Measurements from ENCODE around the gene SYT10.
"Not testable (repeated sequence)": the region's sequence is repeated elsewhere in the genome, so short reads cannot be mapped to it uniquely, and the experiment has no call there.

The SYT10 gene

GRCh38 chr12:33439587-33440011 is at the start of gene SYT10:
TSS of gene SYT10 (minus strand) at chr12:33439819. CDS start at chr12:33439522, 297 bp downstream.
- no peak for DNase-seq (ENCODE audit: low read depth in 3 of 3)

DNA sequence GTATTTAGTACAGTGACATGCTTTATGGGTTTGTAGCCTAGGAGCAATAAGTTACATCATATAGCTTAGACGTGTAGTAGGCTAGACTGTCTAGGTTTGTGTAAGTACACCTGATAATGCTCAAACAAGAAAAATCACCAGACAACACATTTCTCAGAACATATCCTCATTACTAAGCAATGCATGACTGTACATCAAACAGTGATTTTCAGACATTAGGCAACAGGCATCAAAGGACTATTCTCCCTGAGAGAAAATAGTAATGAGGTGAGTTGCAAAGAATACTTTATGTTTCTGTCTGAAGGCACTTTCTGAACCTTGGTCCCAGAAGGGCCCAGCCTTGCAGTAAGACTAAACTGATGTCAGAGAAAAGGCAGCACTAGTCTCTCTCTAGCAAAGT is 48.4 kb upstream of the SYT10 start:
- DNase-seq (ENCODE audit: low read depth in 3 of 3), result no peak

- no peak for DNase-seq (ENCODE audit: low read depth in 3 of 3)
These were observed 46.4 kb upstream of the SYT10 start for GRCh38 chr12:33486058-33486457.

DNA sequence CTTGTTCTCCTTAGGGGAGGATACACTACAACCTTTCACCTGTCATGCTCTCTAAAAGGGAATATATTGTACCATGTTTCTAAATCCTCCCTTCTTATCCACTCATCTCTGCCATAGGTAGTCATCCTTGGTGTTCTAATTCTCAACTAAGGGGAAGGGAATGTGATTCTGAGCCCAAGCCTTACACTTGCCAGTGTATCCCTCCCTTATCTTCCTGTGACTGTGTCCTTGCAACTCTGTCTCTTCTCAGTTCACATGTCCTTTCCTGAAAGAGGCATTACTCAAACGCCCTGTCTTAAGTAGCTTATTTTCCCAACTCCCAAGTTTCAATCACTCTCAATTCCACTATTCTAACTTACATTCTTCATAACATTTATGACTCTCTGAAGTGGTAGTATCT is 44.5 kb upstream of the SYT10 start:
- no peak for DNase-seq (ENCODE audit: low read depth in 3 of 3)

- no peak for DNase-seq (ENCODE audit: low read depth in 3 of 3)
These were observed 40.7 kb upstream of the SYT10 start for GRCh38 chr12:33480366-33480765.

DNA sequence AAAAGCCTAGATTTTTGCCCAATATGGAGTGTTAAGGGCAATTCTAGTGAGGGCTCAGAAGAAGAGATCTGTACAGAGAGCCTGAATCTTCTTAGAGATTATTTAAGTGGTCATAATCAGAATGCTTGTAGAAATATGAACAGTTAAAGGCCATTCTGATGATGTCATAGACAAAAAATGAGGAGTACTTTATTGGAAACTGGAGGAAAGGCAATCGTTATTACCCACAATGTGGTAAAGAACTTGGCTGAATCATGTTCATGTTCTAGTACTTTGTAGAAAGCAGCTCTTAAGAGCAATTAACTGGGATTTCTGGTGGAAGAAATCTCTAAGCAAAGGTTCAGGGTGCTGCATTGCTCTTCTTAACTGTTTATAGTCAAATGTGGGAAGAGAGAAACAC is 36.4 kb upstream of the SYT10 start:
- DNase-seq (ENCODE audit: low read depth in 3 of 3), result no peak

DNA sequence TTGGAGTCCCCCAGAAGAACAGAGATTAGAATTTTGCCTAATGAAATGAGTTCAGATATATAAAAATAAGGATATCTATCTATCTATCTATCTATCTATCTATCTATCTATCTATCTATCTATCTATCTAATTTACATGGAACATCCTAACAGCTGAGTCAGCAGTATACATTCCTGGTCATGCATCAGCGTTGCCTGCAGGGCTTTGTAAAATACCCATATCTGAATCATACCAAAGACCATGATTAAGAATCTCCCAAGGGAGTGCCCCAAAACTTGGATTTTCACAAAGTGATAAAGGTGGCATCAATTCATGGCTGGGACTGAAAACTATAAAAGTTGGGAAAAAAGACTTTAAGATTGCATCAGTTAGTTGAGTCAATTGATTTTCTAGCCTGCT is 32.7 kb upstream of the SYT10 start:
- no peak for DNase-seq (ENCODE audit: low read depth in 3 of 3)

DNA sequence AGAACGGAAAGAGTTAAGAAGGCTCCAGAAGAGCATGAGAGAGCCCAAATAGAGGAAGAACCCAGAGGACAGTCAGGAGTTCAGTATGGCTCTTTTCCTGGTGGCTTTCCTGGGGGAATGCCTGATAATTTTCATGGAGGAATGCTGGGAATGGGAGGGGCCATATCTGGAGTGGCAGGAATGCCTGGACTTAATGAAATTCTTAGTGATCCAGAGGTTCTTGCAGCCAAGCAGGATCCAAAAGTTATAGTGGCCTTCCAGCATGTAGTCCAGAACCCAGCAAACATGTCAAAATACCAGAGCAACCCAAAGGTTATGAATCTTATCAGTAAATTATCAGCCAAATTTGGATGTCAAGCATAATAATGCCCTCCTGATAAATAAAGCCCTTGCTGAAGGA is 15.5 kb upstream of the SYT10 start:
- DNase-seq (ENCODE audit: low read depth in 3 of 3), result no peak

- no peak for DNase-seq (ENCODE audit: low read depth in 3 of 3)
These were observed 10.9 kb upstream of the SYT10 start for GRCh38 chr12:33450480-33450879.

- DNase-seq (ENCODE audit: low read depth in 3 of 3), result no peak
These were observed 858 bp upstream of the SYT10 start for GRCh38 chr12:33440477-33440876.

GRCh38 chr12:33438851-33439586 is 600 bp downstream of the SYT10 start:
- no peak for DNase-seq (ENCODE audit: low read depth in 3 of 3)

- DNase-seq (ENCODE audit: low read depth in 3 of 3), result no peak
These were observed 1.4 kb downstream of the SYT10 start for GRCh38 chr12:33438025-33438772.

DNA sequence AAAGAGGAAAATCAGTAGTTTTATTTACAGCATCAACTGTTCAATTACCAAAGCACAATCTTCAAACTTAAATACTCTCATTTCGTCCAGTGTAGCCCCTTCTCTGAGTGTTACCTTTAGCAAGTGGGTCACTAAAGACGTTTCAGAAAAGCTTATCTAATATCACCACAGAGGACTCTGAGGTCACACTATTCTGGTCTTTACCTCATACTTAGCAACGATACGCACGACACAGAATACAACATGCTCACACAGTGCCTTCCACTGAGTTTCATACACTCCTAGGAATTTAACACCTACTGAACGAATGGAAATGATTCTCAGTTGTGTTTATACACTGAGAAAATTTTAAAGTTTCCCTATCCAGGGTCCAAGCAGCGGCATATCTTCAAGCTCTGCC is 2.0 kb downstream of the SYT10 start:
- DNase-seq (ENCODE audit: low read depth in 3 of 3), result no peak

DNA sequence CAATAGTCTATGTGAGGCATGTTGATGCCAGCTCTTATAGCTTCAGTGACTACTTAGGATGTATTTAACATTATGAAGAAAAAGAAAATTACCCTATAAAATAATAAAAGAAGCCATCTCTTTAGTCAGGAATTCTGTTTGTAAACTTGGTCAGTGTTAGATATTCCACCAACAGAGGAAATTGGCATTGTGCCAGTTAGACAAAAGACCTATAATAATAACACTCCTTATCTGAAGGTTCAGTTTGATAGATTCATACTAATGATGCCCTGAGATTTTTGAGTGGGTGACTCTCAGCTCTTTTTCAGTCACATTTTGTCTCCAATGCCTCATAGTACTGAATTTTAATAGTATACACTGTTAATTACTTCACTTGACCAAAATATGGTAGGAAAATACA is 6.6 kb downstream of the SYT10 start:
- no peak for DNase-seq (ENCODE audit: low read depth in 3 of 3)

DNA sequence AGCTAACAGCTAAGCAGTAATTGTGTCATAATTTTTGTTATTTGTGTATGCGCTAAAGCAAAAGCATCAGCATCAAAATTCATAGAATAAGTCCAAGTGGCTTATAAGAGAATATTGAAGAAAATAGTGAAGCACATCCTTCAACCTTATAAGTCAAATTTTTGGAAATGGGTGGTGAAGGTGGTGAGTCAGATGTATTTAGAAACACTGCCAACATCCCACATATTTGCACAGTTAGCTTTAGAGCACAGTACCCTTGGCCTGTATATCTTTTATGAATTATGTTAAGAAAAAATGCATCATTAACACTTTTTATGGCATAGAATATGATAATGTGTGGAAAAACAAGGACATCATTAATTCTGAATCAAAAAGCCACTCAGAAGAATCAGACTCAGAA is 8.0 kb downstream of the SYT10 start:
- DNase-seq (ENCODE audit: low read depth in 3 of 3), result no peak

- DNase-seq (ENCODE audit: low read depth in 3 of 3), result no peak
These were observed 10.2 kb downstream of the SYT10 start for GRCh38 chr12:33429468-33429867.

DNA sequence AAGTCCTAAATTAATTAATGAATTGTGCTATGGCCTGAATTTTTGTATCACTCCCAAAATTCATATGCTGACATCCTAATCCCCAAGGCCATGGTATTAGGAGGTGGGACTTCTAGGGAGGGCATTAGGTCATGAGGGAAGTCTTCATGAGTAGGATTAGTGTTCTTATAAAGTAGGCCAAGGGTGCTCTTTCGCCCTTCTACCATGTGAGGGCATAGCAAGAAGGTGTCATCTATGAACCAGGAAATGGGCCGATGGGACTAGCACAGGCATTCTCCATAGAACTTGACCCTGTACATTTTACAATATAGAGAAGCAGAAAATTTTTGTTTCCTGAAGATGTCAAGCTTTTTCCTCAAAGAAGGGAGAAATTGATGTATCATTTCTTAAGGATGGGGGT is 12.5 kb downstream of the SYT10 start:
- DNase-seq (ENCODE audit: low read depth in 3 of 3), result no peak

DNA sequence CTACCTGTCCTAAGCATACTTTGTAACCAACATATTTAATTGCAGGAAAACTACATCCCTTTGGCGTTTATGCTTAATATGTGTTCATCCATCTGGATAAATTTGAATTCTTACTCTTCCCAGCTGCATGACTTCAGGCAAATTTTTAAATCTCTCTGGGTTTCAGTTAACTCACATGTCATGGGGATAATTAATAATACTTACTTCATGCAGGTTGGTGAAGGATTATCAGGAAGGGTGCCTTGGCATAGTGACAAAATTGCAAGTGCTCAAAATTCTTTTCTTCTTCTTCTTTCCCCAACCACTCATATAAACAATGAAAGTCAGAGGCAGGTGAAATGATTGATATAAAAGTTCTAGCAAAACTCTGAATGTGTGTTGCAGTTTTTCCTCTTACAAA is 15.9 kb downstream of the SYT10 start:
- no peak for DNase-seq (ENCODE audit: low read depth in 3 of 3)

DNA sequence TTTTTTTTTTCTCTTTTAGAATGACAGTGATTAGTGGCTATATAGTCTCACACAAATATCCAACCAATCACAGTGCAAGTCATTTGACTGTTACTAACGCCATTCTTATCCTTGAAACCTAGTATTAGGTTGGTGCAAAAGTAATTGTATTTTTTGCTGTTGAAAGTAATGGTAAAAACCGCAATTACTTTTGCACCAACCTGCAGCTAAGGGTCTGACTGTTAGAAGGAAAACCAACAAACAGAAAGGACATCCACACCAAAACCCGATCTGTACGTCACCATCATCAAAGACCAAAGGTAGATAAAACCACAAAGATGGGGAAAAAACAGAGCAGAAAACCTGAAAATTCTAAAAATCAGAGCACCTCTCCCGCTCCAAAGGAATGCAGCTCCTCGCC is 27.2 kb downstream of the SYT10 start:
- DNase-seq (ENCODE audit: low read depth in 3 of 3), result not testable (repeated sequence)

DNA sequence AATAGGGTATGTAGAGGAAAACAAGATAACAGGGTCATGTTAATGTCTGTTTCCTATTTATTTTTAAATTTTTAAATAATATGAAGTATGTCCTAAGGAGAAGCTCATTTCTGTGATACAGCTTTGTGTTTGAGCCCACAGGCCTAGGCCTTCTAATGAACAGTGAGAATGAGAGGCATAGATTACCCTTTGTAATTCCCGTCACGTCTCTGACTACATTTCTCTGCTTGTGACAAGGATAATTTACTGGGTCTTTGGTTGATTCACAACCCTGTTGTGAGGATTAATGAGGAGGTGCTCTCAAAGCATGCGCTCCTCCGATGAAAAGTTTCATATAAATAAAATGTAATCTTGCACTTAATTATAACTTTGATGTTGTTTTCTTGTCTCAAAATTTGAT is 56.1 kb downstream of the SYT10 start:
- no peak for DNase-seq (ENCODE audit: low read depth in 3 of 3)

DNA sequence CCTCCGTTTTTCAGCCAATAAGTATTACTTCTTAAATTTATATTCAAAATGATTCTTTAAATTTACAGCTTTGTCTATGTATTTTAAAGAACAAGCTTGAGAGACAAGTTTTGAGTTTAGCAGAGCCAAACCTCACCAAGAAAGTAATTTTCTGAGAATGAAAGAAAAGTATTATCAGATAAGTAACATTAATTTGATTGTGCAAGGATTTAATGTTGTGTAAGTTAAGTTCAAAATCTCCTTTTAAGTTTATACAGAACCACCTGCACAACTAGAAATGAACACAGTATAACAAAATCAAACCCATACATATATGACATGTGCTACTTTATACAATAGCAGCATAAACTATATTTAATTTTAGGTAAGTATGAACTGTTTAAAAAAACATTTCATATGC is 63.5 kb downstream of the SYT10 start:
- no peak for DNase-seq (ENCODE audit: low read depth in 3 of 3)

GRCh38 chr12:33370318-33370717 is 69.3 kb downstream of the SYT10 start:
- DNase-seq (ENCODE audit: low read depth in 3 of 3), result no peak

DNA sequence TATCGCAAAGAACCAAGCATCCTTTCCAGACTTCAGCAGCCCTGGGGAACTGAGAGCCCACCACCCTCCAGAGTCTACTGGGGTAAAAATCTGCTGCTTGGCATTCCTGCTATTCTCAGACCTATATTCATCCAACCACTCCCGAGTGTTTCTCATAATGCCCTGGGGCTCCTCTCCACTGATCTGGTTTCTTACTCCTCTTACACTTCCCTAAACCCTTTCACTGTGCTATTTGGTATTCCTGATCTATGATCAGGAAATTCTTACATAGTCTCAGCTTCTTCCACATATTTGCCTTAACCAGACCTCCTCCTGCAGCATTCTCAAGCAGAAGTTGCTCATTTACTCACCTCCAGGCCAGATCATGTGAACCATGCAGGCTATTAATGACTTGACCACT is 82.4 kb downstream of the SYT10 start:
- no peak for DNase-seq (ENCODE audit: low read depth in 3 of 3)
